Breast epithelium (tissue), 4 donors: ENCODE results near the gene ZNF609. TPM values are rescaled to one million over a fixed set of nuclear protein-coding genes. Genes with fewer than 3 reads are reported as not detected.

Source experiments
- DNase-seq, 2 donors: peaks; one replicate each; pipeline ENCODE4 v3.0.0-alpha.2; 2019; ENCODE audit warnings: low spot score in 2 of 2
- H3K27ac ChIP-seq, 2 donors: fragments of 200-600 bp; sonication (generic) in 1 of 2; one replicate each; pipeline ENCODE4 v1.5.1; 2016 to 2019; ENCODE audit warnings: mild to moderate bottlenecking in 1 of 2
- H3K27me3 ChIP-seq, 2 donors: fragments of 200-600 bp; sonication (generic) in 1 of 2; one replicate each; pipeline versions ENCODE4 v1.5.1 to v1.6.0; 2017 to 2019; ENCODE audit warnings: control low read depth in 1 of 2, mild to moderate bottlenecking in 1 of 2
- H3K36me3 ChIP-seq: fragments of 200-600 bp; one replicate; pipeline ENCODE4 v1.5.1; 2019
- H3K4me1 ChIP-seq, 2 donors: fragments of 200-600 bp; sonication (generic); one replicate each; pipeline ENCODE4 v1.5.1; 2016 to 2019; ENCODE audit warnings: control low read depth in 1 of 2
- H3K4me3 ChIP-seq, 3 donors: fragments of 200-600 bp; sonication (generic); 1 replicate in 2 of 3; 2 replicates in 1 of 3; pipeline ENCODE4 v1.5.1; 2016 to 2019; ENCODE audit warnings: mild to moderate bottlenecking in 3 of 3, moderate library complexity in 2 of 3
- H3K9me3 ChIP-seq, 2 donors: fragments of 200-600 bp; sonication (generic) in 1 of 2; one replicate each; pipeline ENCODE4 v1.5.1; 2016 to 2019; ENCODE audit warnings: control low read depth in 1 of 2
- POLR2A ChIP-seq: fragments of 450-650 bp; IDR thresholded peaks from one replicate; pipeline ENCODE4 v1.6.1; 2016; ENCODE audit warnings: antibody characterized with exemption, mild to moderate bottlenecking, moderate library complexity
- POLR2AphosphoS5 ChIP-seq, 3 donors: sonication (generic); formaldehyde crosslinking; IDR thresholded peaks; one replicate each; pipeline ENCODE4 v1.6.1; 2017; ENCODE audit warnings: antibody characterized with exemption in 3 of 3
- intact Hi-C: fragments of 100-400 bp; cut with DNase I; formaldehyde crosslinking; loops from one replicate; pipeline ENCODE4 v1.15.1; 2023; ENCODE audit warnings: low total_unique reads
- total RNA-seq, 3 donors: library from RNA; depleted of rRNA; stranded (reverse); fragments of >200 nt; gene quantifications; one replicate each; pipeline ENCODE4 v1.1.0, GENCODE V29; 2016
- TF ChIP-seq, protein P1 (sequence below), 3 donors: fragments of 450-650 bp; IDR thresholded peaks; one replicate each; pipeline ENCODE4 v1.5.1; 2016 to 2017; ENCODE audit warnings: antibody characterized with exemption in 3 of 3, mild to moderate bottlenecking in 3 of 3, moderate library complexity in 3 of 3

Gene ZNF609
- total RNA-seq, 3 donors from 2014 or later = 22.9 to 32.1 (median 29.2) TPM

DNA sequence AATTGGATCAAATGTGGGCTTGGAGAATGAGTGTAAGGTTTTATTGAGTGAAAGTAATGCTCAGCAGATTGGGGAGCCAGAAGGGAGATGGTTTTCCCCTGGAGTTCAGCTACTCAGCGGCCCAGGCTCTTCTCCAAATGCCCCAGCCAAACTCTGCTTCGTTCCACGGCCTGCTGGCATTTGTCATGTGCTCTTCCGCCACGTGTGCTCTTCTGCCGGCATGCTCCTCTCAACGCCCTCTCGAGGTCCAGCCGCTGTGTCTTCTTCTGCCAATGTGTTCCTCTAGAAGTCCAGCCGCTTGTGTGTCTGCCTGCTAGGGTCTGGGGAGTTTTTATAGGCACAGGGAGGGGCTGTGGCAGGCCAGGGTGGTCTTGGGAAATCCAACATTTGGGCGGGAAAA lies 158.2 kb downstream of the ZNF609 start:
- TF ChIP-seq, protein P1, sequence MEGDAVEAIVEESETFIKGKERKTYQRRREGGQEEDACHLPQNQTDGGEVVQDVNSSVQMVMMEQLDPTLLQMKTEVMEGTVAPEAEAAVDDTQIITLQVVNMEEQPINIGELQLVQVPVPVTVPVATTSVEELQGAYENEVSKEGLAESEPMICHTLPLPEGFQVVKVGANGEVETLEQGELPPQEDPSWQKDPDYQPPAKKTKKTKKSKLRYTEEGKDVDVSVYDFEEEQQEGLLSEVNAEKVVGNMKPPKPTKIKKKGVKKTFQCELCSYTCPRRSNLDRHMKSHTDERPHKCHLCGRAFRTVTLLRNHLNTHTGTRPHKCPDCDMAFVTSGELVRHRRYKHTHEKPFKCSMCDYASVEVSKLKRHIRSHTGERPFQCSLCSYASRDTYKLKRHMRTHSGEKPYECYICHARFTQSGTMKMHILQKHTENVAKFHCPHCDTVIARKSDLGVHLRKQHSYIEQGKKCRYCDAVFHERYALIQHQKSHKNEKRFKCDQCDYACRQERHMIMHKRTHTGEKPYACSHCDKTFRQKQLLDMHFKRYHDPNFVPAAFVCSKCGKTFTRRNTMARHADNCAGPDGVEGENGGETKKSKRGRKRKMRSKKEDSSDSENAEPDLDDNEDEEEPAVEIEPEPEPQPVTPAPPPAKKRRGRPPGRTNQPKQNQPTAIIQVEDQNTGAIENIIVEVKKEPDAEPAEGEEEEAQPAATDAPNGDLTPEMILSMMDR (IDR thresholded peaks at IDR 0.05) = no peak
- TF ChIP-seq POLR2A (no peak), POLR2AphosphoS5 (IDR thresholded peaks at IDR 0.05) (no peak)
- Histone ChIP-seq H3K4me1 (no peaks in the 10 kb centered on the region), H3K27me3 (no peaks in the 10 kb centered on the region), H3K4me3 (no peak overlapping the region), H3K9me3 (no peaks in the 10 kb centered on the region), H3K27ac (no peak overlapping the region), H3K36me3 (no peaks in the 10 kb centered on the region)
- intact Hi-C loops = no loop called here
- no peak for DNase-seq

DNA sequence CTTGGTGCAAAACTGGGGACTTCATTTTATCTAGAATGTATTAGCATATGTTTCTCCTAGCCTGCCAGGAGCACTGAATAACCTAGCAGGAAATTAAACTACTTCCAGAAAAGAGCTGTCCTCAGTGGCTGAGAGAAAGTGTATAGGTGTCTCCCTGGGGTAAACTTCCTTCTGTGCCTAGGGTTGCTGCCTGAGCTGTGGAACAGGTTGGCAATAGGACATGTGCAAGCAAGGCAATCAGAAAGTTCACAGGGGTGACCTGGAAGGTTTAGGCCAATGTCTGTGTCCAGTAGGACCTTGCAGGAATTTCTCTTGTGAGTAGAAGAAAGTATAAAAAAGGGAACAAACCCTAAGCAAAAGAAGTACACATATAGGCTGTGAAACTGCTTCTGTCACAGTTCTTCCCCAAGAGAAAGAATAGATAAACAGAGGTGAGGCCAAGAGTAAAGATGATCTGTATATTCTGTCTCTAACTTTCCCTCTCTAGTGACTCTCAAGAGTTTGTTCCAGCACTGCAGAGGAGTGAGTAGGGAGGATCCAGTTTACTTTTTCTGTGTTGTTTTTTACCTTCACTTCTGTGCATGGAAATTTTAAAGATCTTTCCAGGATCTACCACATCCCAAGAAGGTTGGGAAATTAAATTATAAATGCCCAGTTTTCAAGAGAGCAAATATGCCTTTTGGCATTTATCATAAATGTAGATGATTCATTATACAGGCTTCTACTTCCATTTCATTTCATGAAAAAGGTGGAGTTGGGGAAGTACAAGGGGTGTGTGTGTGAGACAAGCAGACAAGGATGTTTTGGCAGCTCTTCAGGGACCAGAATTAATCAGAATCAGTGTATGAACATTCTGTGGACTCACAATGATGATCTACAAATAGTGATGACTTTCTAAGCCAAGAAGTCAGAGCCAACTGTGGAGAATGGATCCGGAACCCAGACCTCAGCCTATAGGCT lies 159.8 kb downstream of the ZNF609 start:
- no peak overlapping the region for H3K27ac ChIP-seq
- H3K36me3 ChIP-seq = no peaks in the 10 kb centered on the region
- H3K4me1 ChIP-seq = no peaks in the 10 kb centered on the region
- no peaks in the 10 kb centered on the region for H3K9me3 ChIP-seq
- no peak overlapping the region for H3K4me3 ChIP-seq
- TF ChIP-seq POLR2A (no peak), POLR2AphosphoS5 (IDR thresholded peaks at IDR 0.05) (no peak)
- TF ChIP-seq, protein P1 (IDR thresholded peaks at IDR 0.05) = no peak
- no peak for DNase-seq
- H3K27me3 ChIP-seq = no peaks in the 10 kb centered on the region
- intact Hi-C loops = no loop called here

DNA sequence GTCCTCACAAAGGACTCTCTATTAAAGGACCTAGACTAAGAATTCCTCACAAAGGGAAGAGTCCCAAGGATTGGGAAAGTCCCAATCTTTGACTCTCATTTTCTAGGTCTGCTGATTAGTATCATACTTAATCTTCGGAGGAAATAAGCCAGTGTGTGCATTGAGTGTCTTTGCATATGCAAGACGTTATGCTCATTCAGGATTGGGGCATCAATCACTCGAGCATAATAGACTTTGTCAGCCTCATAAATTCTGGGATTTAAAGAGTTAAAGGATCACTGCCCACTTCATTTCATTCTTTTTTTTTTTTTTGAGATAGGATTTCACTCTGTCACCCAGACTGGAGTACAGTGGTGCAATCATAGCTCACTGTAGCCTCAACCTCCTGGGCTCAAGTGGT lies 160.7 kb downstream of the ZNF609 start:
- H3K4me1 ChIP-seq = no peaks in the 10 kb centered on the region
- H3K4me3 ChIP-seq = no peak overlapping the region
- intact Hi-C loops = no loop called here
- no peaks in the 10 kb centered on the region for H3K36me3 ChIP-seq
- DNase-seq = no peak
- H3K27me3 ChIP-seq = no peaks in the 10 kb centered on the region
- no peaks in the 10 kb centered on the region for H3K9me3 ChIP-seq
- H3K27ac ChIP-seq = no peak overlapping the region
- TF ChIP-seq POLR2AphosphoS5 (IDR thresholded peaks at IDR 0.05) (no peak), POLR2A (no peak)
- TF ChIP-seq, protein P1 (IDR thresholded peaks at IDR 0.05) = no peak

DNA sequence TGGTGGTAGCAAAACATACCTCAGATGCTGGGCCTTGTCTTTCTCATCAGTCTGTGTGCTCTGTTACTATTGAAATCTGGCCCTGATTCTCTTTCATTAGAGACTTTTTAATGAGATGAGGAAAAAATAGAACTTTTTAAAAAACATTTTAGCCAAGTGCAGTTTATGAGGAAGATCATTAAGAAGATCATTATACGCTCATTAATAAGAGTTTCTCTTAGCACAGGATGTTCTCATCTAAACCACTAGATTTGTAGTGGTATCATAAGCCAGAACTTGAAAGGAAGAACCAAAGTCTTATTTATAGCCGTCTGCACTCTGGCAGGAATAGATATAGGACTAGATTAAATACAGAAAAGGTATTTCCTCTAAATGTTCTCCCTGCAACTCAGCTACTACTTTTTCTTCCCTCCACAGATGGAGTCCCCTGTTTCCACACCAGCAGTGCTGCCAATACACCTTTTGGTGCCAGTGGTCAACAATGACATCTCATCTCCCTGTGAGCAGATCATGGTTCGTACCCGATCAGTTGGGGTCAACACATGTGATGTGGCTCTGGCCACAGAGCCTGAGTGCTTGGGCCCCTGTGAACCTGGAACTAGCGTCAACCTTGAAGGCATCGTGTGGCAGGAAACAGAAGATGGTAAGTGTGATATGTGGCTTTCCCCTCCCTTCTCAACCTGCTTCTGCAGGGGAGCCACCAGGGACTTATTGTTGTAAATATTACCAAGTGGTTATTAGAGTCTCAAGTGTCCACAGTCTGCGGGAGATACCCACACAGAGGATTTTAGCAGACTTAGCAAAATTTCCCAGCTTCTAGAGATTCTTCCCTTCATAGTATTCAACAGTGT lies 162.3 kb downstream of the ZNF609 start:
- H3K9me3 ChIP-seq = no peaks in the 10 kb centered on the region
- H3K4me1 ChIP-seq = no peaks in the 10 kb centered on the region
- no peak for DNase-seq
- H3K27me3 ChIP-seq = no peaks in the 10 kb centered on the region
- H3K27ac ChIP-seq = peak overlapping the region in 1 of 2 donors; percentile 28
- TF ChIP-seq POLR2A (no peak), POLR2AphosphoS5 (IDR thresholded peaks at IDR 0.05) (no peak)
- TF ChIP-seq, protein P1 (IDR thresholded peaks at IDR 0.05) = no peak
- H3K4me3 ChIP-seq = no peak overlapping the region
- intact Hi-C loops = no loop called here
- H3K36me3 ChIP-seq = no peaks in the 10 kb centered on the region
